Measurements from ENCODE around the gene PPFIBP2.

Gene PPFIBP2

GRCh38 chr11:7604331-7604955 lies 90.6 kb downstream of the PPFIBP2 start:
- TF ChIP-seq ARNTL (CRISPR knock-in tag; IDR thresholded peaks at IDR 0.05; ENCODE audit: borderline replicate concordance, low read depth) = no peak
- ATAC-seq = no peak

- no peak for ATAC-seq
- TF ChIP-seq ISL1 (CRISPR knock-in tag; IDR thresholded peaks at IDR 0.05) = peak; percentile 47; the same call in 1 of the 2 replicates
- TF ChIP-seq GLIS3 (CRISPR knock-in tag; IDR thresholded peaks at IDR 0.05) = no peak
- no peak for TF ChIP-seq CREB5 (CRISPR knock-in tag; IDR thresholded peaks at IDR 0.05; ENCODE audit: low read depth)
- no peak for TF ChIP-seq TCF4 (CRISPR knock-in tag; IDR thresholded peaks at IDR 0.05; ENCODE audit: borderline replicate concordance)
- TF ChIP-seq ZC3H10 (CRISPR knock-in tag; IDR thresholded peaks at IDR 0.05) = no peak
- TF ChIP-seq SNAI2 (CRISPR knock-in tag; IDR thresholded peaks at IDR 0.05) = no peak
- TF ChIP-seq OSR1 (CRISPR knock-in tag; IDR thresholded peaks at IDR 0.05) = no peak
Observed at GRCh38 chr11:7605186-7605943, 91.6 kb downstream of the PPFIBP2 start.

- no peak for TF ChIP-seq SNAI2 (CRISPR knock-in tag; IDR thresholded peaks at IDR 0.05)
- no peak for TF ChIP-seq TOX (CRISPR knock-in tag; IDR thresholded peaks at IDR 0.05; ENCODE audit: borderline replicate concordance)
- no peak for TF ChIP-seq ARNTL (CRISPR knock-in tag; IDR thresholded peaks at IDR 0.05; ENCODE audit: borderline replicate concordance, low read depth)
- TF ChIP-seq GLIS3 (CRISPR knock-in tag; IDR thresholded peaks at IDR 0.05) = no peak
- TF ChIP-seq PATZ1 (CRISPR knock-in tag; IDR thresholded peaks at IDR 0.05; ENCODE audit: borderline replicate concordance) = no peak
- no peak for TF ChIP-seq BACH2 (CRISPR knock-in tag; IDR thresholded peaks at IDR 0.05; ENCODE audit: borderline replicate concordance)
- ATAC-seq = no peak
Observed at GRCh38 chr11:7606496-7606895, 92.7 kb downstream of the PPFIBP2 start.

GRCh38 chr11:7609015-7609414 lies 95.2 kb downstream of the PPFIBP2 start:
- ATAC-seq = no peak
- TF ChIP-seq CREB5 (CRISPR knock-in tag; IDR thresholded peaks at IDR 0.05; ENCODE audit: low read depth) = no peak
- no peak for TF ChIP-seq ISL1 (CRISPR knock-in tag; IDR thresholded peaks at IDR 0.05)
- TF ChIP-seq TCF4 (CRISPR knock-in tag; IDR thresholded peaks at IDR 0.05; ENCODE audit: borderline replicate concordance) = no peak
- TF ChIP-seq BACH2 (CRISPR knock-in tag; IDR thresholded peaks at IDR 0.05; ENCODE audit: borderline replicate concordance) = no peak
- TF ChIP-seq GLIS3 (CRISPR knock-in tag; IDR thresholded peaks at IDR 0.05) = no peak
- no peak for TF ChIP-seq ARNTL (CRISPR knock-in tag; IDR thresholded peaks at IDR 0.05; ENCODE audit: borderline replicate concordance, low read depth)
- TF ChIP-seq CSDC2 (CRISPR knock-in tag; IDR thresholded peaks at IDR 0.05) = no peak
- no peak for TF ChIP-seq TSHZ2 (CRISPR knock-in tag; IDR thresholded peaks at IDR 0.05)
- TF ChIP-seq ZC3H10 (CRISPR knock-in tag; IDR thresholded peaks at IDR 0.05) = no peak
- no peak for TF ChIP-seq CSRNP3 (CRISPR knock-in tag; IDR thresholded peaks at IDR 0.05)

Measured in SK-N-SH treated with all-trans-retinoic acid at 6 μM for 48 hours (cell line).